GM19043 (cell line): ENCODE data around the gene PIK3C2G.

Experiments used
- ATAC-seq: cut with Tn5 transposase; IDR thresholded peaks from one replicate; pipeline ENCODE4 v1.9.1; 2021; ENCODE audit warnings: low read depth; ENCODE audit not compliant: unreplicated experiment

PIK3C2G gene

GRCh38 chr12:18400186-18400585, 138.9 kb downstream of the PIK3C2G start:
- no peak for ATAC-seq

- no peak for ATAC-seq
Measured at GRCh38 chr12:18402872-18403611, 141.7 kb downstream of the PIK3C2G start.

GRCh38 chr12:18411453-18411852, 150.1 kb downstream of the PIK3C2G start:
- ATAC-seq: no peak

GRCh38 chr12:18414671-18415070, 153.4 kb downstream of the PIK3C2G start:
- no peak for ATAC-seq

- no peak for ATAC-seq
Measured at GRCh38 chr12:18415227-18415626, 153.9 kb downstream of the PIK3C2G start.

- ATAC-seq: no peak
Measured at GRCh38 chr12:18416412-18416811, 155.1 kb downstream of the PIK3C2G start.

GRCh38 chr12:18419311-18419710, 158.0 kb downstream of the PIK3C2G start:
- ATAC-seq: no peak

GRCh38 chr12:18421867-18422266, 160.5 kb downstream of the PIK3C2G start:
- ATAC-seq: no peak

GRCh38 chr12:18422871-18423270, 161.6 kb downstream of the PIK3C2G start:
- no peak for ATAC-seq

- ATAC-seq: no peak
Measured at GRCh38 chr12:18424857-18425256, 163.5 kb downstream of the PIK3C2G start.

GRCh38 chr12:18427520-18427919, 166.2 kb downstream of the PIK3C2G start:
- no peak for ATAC-seq

- ATAC-seq: no peak
Measured at GRCh38 chr12:18428416-18428815, 167.1 kb downstream of the PIK3C2G start.

GRCh38 chr12:18429366-18429765, 168.0 kb downstream of the PIK3C2G start:
- no peak for ATAC-seq

- no peak for ATAC-seq
Measured at GRCh38 chr12:18430425-18431048, 169.2 kb downstream of the PIK3C2G start.

- ATAC-seq: no peak
Measured at GRCh38 chr12:18431771-18432170, 170.5 kb downstream of the PIK3C2G start.

- ATAC-seq: no peak
Measured at GRCh38 chr12:18432206-18432605, 170.9 kb downstream of the PIK3C2G start.

- no peak for ATAC-seq
Measured at GRCh38 chr12:18436170-18436569, 174.9 kb downstream of the PIK3C2G start.

GRCh38 chr12:18439541-18439940, 178.2 kb downstream of the PIK3C2G start:
- ATAC-seq: no peak

GRCh38 chr12:18443768-18444437, 182.6 kb downstream of the PIK3C2G start:
- no peak for ATAC-seq

GRCh38 chr12:18446061-18446644, 184.8 kb downstream of the PIK3C2G start:
- ATAC-seq: no peak

- ATAC-seq: no peak
Measured at GRCh38 chr12:18454330-18454729, 193.0 kb downstream of the PIK3C2G start.
